Activated CD4-positive, alpha-beta T cell treated with anti-CD3 and anti-CD28 coated beads, Interleukin-10, Interleukin-2, amounts not matched to agents 100 ng/mL and 50 ng/mL, durations not matched to agents 16 hours and 8 hours (primary cell): Measurements from ENCODE around the gene CLC.
"Not testable (repeated sequence)": the region's sequence is repeated elsewhere in the genome, so short reads cannot be mapped to it uniquely, and the experiment has no call there.

Source experiments
- DNase-seq: peaks from one replicate; pipeline ENCODE4 v3.0.0-alpha.2; 2020

CLC gene

DNA sequence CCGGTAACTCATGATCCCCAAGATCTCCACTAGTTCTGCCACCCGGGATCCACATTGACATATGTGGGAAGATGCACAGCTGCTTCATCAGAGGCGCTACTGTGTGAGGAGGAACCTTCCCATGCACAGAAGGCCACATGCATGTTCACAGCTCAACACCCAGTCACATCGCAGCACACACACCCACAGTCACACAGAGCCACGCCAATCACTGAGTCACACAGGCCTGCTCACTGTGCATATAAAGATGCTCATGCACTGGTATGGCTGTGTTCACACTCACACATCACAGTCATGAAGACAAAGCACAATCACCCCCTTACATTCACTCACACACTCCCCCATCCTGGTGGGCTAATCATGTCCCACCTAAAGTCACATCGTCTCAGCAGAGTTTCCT, 9.8 kb downstream of the CLC start:
- no peak for DNase-seq

DNA sequence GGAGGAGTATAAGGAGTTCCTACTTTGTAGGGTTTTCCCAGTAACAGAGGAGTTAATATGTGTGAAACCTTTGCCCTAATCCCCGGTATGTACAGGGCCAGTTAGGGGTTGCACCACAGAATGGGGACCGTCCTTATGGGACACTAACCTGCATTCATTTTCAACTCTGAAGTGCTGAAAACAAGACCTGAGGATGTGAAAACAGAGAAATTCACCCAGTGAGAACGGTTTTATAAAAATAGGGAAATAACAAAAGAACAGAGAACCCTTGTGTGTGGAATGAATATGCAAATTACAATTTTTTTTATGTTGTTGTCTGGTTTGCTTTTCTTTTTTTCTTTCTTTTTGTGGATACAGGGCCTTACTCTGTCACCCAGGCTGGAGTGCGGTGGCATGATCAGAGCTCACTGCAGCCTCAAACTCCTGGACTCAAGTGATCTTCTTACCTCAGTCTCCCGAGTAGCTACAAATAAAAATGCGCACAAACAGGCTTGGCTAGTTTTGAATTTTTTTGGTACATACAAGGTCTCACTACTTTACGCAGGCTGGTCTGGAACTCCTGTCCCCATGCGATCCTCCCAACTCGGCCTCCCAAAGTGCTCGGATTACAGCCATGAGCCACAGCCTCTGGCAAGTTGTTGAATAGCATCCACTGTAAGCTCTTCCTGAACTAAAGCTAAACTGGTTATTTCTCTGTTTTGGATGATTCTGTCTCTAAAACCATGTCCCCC, 10.6 kb downstream of the CLC start:
- DNase-seq = no peak

DNA sequence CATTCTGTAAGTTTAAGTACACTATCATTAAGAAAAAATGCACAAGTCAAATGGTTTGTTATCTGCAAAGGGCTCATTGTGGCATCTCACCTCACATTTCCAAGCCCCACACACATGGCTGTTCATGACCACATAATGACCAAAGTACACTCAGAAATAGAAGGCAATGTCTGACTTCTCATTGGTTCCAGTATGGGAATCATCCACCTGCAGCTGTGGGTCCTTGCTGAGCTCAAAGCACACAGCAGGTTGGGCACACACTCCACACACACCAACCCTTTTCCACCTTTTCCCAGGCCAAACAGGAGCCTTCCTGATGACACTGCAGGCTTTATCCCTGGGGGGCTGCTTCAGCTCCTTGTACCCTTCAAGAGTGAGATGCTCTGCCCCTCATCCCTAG, 11.8 kb downstream of the CLC start:
- DNase-seq = no peak

DNA sequence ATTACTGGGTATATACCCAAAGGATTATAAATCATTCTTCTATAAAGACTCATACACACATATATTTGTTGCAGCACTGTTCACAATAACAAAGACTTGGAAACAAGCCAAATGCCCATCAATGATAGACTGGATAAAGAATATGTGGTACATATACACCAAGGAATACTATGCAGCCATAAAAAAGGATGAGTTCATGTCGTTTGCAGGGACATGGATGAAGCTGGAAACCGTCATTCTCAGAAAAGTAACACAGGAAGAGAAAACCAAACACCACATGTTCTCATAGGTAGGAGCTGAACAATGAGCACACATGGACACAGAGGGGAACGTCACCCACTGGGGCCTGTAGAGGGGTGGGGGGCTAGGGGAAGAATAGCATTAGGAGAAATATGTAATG, 17.7 kb downstream of the CLC start:
- DNase-seq = not testable (repeated sequence)

DNA sequence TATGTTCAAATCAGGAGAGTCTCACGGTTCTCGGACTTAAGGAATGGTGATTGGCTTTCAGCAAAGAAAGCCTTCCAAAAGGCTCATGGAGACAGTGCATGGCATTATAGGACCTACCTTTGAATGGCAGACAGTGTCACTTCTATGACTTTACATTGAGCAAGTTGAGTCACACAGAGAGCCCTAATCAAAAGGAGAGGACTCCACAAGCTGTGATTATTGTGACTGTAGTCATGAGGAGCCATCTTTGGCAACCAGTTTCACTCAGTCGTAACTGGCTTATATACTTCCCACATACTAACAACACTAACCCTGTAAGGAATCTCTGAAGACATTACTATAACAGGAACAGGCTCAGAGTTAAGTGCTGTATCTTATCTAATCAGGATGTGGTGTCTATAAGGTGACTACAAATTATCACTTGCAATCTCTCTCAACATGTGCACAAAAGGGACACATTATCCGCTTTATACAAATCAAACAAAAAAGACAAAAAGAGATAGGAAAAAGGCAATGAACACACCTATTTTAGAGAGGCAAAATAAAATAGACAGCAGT, 27.4 kb downstream of the CLC start:
- DNase-seq = peak; percentile 10

DNA sequence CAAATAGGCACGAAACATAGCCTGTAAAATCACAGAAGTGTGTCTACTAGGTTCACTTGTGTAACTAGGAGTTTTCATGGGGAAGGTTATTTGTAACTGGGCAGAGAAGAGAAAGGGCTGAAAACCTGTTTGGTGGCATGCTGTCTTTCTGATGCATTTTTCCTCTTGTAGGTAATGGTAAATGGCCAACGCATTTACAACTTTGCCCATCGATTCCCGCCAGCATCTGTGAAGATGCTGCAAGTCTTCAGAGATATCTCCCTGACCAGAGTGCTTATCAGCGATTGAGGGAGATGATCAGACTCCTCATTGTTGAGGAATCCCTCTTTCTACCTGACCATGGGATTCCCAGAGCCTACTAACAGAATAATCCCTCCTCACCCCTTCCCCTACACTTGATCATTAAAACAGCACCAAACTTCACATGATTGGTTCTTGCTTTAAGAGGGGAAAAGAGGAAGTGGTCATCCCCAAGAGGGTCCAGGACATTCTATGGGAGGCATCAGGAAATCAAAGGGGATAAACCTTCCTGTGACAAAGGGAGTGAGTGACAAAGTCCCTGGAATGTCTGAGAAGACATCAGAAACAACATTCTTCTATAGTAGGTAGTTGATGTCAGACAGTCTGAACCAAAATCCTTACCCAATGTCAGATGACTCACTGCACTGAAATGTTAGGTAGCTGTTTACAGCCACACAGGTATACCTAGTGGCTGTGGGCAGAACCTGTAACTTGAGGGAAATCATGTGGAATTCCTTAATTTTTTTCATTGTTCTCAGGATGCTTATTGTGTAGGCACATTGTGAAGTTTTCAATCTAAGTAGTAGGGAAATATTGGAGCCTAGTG, 28.6 kb downstream of the CLC start:
- DNase-seq = no peak

DNA sequence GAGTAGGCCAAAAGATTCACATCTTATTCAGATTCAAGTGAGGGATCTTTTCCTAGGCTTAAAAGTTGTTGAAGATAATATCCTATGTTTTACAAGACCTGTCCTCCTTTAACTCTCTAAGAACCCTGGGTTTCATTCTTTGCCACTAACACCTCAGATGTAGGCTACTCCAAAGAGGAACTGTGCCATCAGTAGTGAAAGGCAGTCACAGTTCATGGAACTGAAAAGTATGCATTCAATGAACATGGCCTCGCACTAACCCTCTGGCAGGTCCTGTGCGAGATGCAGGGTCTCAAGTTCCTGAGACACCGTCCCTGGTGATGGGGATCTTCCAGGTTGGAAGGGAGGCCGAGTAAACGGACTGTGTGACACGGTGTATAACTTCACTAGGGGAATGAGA, 29.2 kb downstream of the CLC start:
- DNase-seq = no peak

DNA sequence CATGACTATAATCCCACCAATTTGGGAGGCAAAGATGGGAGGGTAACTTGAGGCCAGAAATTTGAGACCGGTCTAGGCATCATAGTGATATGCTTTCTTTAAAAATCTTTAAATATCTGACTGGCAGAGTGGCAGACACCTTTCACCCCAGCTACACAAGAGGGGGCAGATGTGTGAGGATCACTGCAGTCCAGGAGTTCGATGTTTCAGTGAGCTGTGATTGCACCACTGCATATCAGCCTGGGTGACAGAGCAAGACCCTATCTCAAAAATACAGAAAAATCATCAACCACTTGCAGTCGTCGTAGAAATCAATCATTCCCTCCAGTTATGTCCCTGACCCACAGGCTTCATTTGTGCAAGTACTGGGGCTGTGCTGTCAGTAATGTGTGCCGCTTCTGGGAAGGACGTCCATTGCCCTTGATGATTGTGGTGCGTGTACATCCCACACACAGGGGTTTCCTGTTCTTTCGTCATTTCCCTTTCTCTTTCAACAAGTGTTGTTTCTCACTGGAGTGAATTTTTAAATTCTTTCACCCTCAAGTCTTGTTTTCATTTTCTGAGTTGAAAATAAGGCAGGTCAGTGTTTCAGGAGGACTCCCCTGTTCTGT, 32.1 kb downstream of the CLC start:
- DNase-seq = peak; percentile 45

DNA sequence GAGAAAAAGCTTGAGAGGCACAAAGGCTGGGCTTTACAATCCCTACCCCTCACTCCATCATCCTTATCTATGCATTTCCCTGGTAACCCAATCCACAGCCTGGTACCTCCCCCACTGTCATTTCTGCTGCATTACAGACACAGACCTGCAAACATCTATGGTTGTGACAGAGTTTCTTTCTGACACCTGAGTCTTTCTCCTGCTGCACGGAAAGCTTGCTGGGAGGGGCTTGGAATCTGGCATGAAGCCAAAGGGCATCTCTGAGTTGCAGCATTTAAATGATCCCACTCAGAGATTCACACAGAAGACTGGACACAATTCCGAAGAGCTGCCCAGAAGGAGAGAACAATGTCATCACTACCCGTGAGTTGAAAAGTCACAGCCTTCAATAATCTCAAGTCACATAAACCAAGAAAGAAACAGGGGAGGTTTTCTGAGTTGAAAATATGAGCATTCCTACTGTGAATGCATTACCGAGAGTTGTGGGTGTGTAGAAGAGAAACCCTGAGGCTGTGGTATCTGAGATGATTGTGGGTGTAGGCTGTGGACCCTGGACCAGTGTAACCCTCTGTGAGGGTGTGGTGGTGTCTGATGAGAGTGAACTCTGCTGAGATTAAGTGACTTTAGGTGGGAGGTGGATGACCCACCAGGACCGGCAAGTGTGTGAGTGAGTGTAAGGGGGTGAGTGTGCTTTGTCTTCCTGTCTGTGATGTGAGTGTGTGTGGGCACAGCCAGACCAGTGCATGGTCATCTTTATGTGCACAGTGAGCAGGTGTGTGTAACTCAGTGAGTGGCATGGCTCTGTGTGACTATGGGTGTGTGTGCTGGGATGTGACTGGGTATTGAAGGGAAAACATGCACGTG, 33.4 kb downstream of the CLC start, which contains the start of gene LGALS14:
Gene LGALS14, plus strand, starts transcription at position 301 of the 864 bp plus-strand sequence. Its CDS starts 48 bp downstream, at position 349.
- peak; percentile 5 for DNase-seq

DNA sequence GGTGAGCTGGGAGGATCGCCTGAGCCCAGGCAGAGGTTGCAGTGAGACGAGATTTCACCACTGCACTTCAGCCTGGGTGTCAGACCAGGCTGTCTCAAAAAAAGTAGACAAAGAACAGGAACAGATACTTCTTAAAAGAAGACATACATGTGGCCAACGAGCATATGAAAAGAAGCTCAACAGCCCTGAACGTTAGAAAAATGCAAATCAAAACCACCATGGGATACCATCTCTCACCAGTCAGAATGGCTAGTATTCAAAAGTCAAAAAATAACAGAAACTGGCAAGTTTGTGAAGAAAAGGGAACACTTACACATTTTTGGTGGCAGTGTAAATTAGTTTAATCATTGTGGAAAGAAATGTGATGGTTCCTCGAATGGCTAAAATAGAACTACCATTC, 36.5 kb downstream of the CLC start:
- no peak for DNase-seq

DNA sequence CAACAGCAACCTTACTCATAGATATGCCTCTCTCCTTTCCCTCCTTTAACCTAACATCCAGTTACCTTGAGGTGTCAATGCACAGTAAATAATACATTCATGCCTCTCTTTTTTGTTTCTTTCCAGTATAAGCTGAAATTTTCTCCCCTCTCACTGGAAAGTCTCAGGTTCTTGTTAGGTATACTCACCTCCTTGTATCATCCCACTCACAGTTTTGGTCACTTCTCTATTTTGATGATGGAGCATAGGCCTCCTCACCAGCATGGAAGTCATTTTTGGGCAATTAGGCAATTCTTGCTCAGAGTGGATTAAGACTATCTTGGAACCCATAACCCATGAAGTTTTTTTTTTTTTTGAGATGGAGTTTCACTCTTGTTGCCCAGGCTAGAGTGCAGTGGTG, 39.3 kb downstream of the CLC start:
- DNase-seq = no peak

DNA sequence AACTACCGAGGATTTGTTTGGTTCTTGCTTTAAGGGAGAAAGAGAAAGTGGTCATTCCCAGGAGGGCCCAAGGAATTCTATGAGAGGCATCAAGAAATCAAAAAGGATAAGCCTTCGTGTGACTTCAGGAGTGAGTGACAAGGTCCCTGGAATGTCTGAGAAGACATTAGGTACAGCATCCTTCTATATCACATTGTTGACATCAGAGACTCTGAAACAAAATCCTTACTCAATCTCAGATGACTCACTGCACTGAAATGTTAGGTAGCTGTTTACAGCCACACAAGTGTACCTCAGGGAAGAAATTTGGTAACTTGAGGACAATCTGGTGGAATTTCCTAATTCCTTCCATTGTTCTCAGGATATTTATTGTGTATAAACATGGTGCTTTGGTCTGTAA, 41.4 kb downstream of the CLC start:
- no peak for DNase-seq

DNA sequence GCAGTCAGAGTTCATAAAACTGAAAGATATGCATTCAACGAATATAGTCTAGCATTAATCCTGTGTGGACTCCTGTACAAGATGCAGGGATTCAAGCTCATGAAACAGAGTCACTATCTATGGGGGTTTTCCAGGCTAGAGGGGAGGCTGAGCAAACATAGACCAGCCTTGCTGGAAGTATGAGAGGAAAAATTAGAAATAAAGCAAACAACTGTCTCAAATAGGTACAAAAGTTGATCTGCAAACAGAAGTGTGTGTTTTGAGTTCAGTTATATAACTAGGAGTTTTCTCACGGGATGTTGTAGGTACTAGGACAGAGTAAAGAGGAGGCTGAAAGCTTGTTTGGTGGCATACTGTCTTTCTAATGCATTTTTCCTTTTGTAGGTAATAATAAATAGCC, 42.1 kb downstream of the CLC start:
- DNase-seq = no peak

DNA sequence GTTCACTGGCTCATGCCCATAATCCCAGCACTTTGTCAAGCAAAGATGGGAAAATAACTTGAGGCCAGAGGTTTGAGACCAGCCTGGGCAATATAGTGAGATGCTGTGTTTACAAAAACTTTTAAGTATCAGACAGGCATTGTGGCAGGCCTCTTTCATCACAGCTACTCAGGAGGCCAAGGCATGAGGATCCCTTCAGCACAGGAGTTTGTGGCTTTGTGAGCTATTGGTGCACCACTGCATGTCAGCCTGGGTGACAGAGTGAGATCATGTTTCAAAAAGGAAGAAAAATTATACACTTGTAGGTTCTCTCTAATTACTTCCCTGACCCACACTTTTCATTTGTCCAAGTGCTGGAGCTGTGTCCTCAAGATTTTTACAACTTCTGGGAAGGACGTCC, 45.0 kb downstream of the CLC start:
- no peak for DNase-seq

DNA sequence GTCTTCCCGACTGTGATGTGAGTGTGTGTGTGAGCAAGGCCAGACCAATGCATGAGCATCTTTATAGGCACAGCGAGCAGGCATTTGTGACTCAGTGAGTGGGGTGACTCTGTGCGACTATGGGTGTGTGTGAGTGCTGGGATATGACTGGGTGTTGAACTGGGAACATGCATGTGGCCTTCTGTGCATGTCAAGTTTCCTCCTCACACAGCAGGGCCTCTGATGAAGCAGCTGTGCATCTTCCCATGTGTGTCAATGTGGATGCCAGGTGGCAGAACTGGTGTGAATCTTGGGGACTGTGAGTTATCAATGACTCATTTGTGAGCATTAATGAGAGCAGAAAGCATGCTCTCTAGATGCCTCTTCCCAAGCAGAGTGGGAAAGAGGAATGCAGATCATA, 45.7 kb downstream of the CLC start:
- DNase-seq = no peak

DNA sequence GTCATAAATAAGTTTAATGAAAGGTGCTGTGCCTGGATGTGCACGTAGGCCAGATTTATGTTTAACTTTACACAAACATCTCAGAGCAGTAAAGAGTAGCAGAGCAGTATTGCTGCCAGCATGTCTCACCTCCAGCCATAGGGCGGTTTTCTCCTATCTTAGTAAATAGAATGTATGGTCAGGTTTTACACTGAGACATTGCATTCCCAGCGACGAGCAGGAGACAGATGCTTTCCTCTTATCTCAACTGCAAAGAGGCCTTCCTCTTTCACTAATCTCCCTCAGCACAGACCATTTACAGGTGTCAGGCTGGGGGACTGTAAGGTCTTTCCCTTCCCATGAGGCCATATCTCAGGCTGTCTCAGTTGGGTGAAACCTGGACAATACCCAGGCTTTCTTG, 49.2 kb downstream of the CLC start:
- DNase-seq = not testable (repeated sequence)

DNA sequence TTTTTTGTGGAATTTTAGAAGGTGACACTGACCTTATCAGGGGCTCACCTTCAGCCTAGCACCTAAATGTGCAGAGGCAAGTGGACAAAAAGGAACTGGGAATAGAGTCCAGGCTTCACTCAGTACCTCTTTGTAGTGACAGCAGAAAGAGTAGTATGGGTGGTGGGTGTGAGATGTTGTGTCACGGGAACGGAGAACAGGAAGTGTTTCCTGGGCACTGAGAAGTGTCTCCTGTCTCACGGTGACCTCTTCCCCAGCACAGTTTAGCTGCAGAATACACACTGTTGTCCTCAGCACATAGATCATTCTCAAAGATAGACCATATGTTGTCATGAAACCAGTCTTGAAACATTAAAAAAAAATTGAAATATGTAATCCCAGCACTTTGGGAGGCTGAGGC, 51.1 kb downstream of the CLC start:
- DNase-seq = no peak

DNA sequence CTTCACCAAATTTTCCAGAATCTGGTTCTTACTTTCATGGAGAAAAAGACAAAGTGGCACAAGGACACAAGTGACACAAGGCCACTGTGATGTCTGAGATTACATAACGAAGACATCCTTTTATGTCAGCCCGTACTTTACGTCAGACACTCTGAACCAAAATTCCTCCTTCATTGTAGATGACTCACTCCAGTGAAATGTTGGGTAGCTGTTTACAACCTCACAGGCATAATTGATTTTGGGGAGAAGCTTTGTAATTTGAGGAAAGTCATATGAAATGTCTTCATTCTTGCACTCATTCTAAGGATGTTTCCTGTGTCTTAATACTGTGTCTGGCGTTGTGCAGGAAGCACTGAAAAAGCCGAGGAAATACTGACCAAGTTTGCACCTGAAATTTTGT, 53.6 kb downstream of the CLC start:
- no peak for DNase-seq

DNA sequence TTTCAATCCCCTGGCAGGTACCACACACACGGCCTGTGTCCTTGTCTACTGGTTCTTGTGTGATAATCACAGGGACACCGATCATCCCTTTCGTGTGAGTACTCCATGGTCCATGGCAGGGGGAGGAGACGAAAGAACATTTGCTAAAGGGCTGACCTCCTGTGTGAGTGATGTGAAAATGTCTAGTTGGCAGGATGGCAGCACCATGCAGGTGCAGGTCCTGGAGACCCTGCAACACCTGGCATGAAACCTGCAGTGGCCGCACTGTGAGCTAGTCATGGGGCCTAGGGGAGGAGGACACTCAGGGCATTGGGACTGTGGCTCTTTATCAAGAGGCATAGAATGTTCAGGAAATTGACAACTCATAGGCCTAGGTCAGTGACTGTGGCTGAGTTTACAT, 56.4 kb downstream of the CLC start:
- no peak for DNase-seq
